ENCODE data around the gene CALHM4.
A peak's percentile ranks its signal among the peaks of the same experiment; 100 is the strongest.

Gene CALHM4

DNA sequence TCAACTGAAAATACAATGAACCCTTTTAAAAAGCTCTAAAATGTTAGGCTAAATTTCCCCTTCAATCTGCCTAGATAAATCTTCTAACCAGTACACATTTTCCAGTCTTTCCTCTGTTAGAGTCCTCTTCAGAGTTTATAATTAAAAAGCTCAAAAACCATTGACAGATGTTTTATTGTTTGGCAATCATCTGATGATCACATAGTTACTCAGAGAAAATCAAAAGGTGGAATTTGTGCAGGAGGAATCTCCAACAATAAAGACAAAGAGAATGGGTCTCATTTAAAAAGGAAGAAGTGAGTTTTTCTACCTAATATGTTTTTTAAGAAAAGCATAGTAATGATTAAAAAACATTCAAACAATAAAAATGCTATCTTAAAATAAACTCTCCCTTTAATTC is 11.1 kb upstream of the CALHM4 start:
- no peak for DNase-seq (ENCODE audit: low read depth)

DNA sequence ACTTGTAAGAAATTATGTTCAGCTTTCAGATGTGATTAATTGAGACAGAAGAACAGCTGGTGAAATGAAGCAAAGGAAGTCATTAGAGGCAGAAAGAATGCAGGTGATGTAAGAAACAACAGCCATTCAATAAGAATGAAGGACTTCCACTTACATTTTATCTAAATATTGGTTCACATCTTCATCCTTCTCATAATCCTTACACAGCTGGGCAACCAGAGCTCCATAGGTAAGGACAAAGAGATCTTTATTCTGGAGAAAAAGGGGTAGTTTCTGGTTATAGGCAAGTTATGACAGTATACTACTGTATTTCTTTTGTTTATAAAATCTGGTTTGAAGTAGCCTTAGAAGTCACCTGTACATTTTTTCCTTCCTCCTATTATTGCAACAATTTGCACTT is 10.4 kb upstream of the CALHM4 start:
- no peak for DNase-seq (ENCODE audit: low read depth)

DNA sequence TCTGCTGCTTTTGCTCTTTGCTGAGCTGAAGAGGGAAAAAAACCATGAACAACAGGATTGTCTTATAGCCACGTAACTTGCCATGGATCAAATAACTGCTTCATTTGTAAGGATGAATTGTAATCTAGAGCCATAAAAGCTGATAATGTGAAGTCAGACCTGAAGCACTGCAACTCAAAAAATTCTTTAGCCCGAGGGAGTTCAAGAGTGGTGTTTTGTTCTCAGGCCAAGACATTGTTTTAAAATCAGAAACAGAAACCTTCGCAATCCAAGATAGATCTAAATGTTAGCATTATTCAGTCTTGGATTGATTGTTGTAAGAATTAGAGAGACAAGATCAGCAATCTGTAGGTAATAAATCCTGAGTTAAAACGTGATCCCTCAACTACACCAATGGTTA is 7.9 kb upstream of the CALHM4 start, which contains the start of gene TRAPPC3L:
TRAPPC3L (minus strand) TSS at position 34 of the 400 bp plus-strand sequence. CDS start 170 bp downstream, outside the sequence.
- no peak for DNase-seq (ENCODE audit: low read depth)

DNA sequence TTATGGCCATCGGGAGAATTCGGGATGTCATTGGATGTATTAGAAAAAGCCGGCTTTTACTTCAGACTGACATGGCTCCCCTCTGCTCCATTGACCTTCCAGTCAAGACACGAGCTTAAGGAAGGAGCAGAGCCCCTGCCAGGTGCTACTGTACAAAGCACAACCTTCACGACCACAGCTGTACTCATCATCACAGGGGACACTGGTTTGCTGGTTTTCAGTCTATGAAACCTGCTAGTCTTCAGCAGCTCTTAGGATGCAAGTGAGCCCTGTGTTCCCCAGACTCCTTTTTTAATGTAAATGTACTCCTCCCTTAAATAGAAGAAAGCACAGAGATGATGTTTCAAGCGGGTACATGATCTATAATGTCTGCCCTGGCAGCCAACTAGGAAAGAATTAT is 6.2 kb upstream of the CALHM4 start:
- no peak for DNase-seq (ENCODE audit: low read depth)

DNA sequence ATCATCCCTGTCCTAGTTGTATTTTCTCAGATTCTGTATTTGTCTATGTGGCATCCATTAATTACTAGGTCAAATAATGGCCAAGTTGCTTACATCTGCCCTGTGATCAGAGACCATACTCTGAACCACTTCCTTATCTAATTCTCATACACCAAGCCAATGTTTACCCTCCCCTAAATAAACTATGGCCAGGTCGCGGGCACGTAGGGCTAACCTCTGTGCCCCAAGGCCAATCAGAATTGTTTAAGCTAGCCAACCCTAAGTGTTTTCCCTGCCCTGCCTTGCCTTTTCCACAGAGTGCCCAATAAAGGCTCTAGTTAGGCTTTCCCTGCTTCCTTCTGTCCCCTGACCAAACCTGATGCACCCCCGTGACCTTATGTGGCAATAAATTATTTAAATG is 2.8 kb upstream of the CALHM4 start:
- no peak for DNase-seq (ENCODE audit: low read depth)

DNA sequence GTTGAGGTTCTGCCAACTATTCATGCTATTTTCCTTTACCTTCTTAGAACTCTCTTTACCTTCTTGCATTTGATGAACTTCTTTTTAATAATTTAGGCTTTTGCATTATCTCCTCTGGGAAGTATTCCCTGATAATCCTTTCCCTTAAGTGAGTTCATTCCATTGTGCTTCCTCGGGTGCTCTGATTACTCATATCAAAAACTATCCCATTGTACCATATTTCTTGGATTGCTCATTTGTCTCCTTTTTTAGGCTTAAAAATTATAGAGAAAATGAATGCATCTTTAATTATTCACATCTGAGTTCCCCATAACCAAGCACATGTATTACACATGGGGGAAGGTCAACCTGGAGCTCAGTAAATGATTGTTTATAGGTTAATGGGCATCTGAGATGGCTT is 2.5 kb downstream of the CALHM4 start:
- DNase-seq (ENCODE audit: low read depth), result peak; percentile 86

DNA sequence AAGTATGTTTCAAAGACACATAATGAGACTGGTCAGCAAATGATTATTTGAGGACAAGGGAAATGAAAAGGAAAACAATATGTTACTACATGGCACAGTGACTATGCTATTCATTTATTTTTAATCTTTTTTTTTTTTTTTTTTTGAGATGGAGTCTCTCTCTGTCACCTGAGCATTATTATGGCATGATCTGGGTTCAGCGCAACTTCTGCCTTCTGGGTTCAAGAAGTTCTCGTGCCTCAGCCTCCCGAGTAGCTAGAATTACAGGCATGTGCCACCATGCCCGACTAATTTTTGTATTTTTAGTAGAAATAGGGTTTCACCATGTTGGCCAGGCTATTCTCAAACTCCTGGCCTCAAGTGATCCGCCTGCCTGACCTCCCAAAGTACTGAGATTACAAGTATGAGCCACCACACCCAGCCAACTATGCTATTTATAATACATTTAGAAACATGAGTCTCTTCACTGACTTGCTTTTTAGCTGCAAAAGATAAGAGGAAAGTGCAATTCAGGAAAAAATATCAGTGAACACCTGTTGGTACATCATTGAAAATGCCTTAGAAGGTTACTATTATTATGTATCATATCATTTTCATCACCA is 3.4 kb downstream of the CALHM4 start:
- no peak for DNase-seq (ENCODE audit: low read depth)

DNA sequence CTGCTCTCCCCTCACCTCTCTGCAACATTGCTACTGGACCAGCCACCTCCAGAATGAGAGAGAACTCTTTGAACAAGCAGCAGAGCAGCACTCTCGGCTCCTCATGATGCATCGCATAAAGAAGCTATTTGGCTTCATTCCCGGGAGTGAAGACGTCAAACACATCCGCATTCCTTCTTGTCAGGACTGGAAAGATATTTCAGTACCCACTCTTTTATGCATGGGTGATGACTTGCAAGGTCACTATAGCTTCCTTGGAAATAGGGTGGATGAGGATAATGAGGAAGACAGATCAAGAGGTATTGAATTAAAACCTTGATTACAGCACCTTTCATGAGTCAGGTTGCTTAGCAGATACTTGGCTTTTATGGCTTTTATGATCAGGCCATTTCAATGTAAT is 4.3 kb downstream of the CALHM4 start:
- DNase-seq (ENCODE audit: low read depth), result peak; percentile 94

DNA sequence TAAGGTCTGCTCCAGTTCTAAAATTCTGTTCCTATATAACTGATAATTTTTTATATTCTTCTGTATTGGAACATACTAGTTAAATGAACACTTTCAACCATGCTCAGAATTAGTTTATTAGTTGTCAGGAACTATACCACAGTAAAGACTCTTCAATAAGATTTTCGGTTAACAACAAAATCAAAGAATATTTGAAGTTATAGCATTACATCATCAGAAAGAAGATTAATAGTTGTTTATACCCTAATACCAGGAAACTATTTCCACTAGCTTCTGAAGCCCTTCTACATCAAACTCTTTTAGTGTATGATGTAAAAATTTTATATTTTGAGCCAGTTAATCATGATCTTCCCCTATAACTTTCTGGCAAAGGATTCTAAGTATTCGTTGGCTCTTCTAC is 6.6 kb downstream of the CALHM4 start:
- DNase-seq (ENCODE audit: low read depth), result no peak

DNA sequence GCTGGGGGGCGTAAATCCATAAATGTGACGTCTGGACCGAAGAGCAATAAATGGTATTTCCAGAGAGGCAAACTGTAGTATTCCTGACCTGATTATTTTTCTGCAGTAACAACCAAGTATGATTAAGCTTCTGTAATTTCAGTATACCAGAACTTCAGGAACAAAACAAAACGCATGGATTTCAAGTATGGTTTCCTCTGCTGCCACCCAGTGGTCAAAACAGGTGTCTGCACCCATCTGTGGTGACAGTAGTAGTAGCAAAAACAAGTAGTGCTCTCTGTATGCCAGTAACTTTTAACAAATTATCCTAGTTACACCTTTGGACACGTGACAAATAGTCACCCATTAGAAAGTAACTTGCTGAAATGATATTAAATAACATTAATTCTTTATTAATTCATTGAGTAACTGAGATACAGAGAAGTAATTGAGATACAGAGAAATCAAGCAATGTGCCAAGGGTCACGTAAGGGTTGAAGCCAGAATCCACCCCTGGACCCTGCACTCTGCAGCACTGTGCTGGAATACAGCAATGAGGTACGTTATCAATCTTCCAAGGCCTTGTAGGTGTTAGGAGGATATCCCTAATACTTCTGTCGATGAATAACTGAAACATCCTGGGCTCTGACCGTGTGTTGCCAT is 7.9 kb downstream of the CALHM4 start:
- DNase-seq (ENCODE audit: low read depth), result peak; percentile 67

DNA sequence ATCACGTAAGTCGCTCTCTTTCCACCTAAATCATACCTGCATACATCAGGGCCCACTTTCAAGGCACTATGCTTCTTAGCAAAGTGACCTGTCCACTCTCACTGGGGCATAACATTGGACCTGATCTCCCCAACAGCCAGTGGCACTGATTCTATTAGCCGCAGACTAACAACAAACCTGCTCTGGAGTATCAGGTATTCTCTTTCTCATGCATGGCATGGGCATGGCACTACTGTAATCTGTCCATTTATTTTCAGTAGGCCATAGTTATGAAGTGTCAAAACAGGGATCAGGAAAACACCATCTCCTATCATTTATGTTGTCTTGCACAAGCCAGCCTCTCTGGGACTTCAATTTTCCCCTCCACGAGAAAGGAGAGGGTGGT is 8.5 kb downstream of the CALHM4 start:
- DNase-seq (ENCODE audit: low read depth), result no peak

DNA sequence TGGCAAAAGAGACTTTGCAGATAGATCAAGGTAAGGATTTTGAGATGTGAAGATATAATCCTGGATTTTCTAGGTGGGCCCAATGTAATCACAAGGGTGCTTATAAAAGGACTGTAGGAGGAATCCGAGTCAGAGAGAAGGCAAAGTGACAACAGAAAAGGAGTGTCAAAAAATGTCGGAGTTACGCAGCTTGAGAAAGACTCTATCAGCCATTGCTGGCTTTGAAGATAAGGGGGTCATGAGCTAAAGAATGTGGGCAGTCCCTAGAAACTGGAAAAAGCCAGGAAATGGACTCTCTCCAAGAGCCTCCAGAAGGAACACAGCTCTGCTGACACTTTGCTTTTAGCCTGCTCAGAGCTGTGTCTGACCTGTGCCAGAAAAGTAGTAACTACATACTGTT is 9.1 kb downstream of the CALHM4 start:
- DNase-seq (ENCODE audit: low read depth), result no peak

DNA sequence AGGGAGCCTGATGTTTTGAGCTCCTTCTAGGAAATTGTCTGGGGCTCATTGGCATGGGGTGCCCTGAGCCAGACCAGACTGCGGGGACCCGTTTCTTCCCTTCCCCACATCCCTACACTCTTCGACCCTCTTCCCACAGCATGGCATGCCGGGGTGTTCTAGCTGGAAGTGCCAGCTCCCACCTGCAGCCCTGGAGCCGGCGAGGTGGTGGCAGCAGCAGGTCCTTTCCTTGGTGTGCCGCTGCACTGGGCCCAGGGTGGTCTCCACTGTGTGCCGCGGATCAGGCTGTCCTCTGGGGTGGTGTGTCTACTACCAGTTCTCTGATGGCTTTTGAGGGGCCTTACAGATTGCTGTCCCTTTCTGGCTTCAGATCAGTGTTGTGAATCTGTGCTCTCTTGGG is 10.3 kb downstream of the CALHM4 start:
- no peak for DNase-seq (ENCODE audit: low read depth)

DNA sequence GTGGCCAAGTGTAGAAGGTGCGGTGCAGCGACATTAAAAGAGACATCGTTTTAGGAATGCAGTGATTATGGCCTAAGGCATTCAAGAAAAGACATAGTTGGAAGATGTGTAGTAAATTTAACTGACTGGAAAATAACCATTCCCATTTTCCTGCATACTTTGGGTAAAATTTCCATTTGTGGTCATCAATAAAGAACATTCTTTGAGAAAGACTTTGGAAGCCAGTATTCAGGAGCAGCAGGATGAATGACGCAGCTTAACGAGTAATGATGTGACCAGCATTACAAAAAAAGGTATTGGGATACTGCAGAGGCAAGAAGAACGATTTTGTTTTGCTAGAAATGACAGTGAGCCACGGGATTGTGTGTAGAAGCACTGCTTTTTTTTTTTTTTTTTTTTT is 10.8 kb downstream of the CALHM4 start:
- DNase-seq (ENCODE audit: low read depth), result peak; percentile 56

DNA sequence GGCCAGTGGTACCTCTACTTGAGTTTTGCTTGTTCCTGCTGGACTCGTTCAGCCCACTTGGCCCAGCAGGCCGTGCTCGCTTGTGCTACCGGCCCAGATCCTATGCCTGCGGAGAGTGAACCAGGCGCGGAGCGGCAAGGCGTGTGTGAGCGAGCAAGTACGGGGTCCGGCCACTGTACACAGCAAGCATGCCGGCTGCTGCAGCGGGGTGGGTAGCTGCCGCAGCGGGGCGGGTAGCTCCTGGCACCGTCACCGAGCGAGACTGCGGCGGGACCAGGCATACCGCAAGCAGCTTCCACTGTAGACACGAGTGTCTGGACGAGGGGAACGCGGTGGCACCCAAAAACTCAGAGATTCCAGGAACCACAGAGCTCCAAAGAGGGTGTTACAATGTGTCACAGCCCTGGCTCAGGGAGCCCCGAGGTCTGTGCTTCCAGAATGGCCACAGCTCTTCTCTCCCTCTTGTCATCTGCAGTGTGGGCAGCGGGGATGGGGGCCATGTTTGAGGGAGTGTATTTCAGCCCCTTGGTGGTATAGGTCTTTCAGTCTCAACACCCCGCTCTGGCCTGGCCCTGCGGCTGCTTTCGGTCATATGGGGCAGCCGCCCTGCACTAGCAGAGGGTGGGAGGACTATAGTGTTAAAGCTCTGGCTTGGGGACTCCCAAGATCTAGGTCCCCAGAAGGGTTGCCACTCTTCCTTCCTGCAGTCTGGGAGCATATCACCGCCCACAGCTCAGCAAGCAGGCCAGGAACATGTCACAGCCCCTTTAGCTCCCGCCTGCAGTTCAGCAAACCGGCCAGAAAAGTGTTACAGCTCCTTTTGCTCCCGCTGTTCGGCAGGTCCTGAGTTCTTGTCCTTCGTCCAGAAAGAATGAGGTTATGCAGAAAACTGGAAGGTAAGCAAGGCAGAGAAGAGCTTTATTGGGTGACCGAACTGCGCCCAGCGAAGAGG is 11.6 kb downstream of the CALHM4 start:
- DNase-seq (ENCODE audit: low read depth), result no peak

DNA sequence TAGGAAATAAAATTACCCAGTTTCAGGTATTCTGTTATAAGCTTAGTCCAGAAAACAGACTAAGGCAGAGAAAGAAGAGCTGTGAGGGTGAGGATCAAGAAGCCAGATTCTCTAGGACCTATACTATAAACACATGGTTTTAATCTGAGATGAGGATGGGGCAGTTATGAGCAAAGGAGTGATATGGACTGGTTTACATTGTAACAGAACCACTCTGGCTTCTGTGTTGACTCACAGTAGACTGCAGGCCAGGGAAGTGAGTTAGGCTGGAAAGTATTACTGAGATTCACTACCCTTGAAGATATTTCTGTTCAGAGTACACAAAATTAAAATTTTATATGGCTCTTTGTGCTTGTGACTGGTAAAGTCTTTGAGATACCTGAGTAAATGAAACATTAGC is 14.6 kb downstream of the CALHM4 start:
- DNase-seq (ENCODE audit: low read depth), result no peak

DNA sequence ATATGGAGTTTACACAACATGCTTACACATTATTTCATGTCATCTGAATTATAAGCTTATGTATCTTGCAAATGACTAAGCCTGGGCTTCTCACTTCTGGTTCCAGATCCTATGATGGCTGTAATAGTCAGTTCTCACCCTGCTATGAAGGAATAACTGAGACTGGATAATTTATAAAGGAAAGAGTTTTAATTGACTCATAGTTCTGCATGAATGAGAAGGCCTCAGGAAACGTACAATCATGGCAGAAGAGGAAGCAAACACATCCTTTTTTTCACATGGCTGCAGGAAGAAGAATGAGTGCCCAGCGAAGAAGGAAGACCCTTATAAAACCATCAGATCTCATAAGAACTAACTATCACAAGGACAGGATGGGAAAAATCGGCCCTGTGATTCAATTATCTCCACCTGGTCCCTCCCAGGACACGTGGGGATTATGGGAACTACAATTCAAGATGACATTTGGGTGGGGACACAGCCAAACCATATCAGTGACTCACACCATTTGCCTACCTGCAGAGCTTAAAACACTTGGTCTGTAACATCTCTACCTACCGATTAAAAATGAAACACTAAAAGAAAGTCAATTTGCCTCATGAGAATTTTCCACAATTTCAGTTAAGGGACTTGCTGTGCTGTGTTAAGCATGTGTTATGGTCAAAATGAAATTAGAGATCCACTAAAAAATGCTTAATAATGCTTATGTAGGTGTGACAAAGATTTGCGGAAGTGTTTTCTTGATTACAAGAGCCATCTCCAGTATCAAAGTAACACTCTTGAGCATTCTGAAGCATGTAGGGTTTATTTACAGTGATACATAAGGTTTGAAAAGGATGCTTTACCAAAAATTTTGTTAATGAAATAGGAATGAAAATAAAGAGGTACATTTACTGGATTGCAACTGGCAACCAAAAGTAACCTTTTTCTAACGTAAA is 15.5 kb downstream of the CALHM4 start:
- DNase-seq (ENCODE audit: low read depth), result no peak

DNA sequence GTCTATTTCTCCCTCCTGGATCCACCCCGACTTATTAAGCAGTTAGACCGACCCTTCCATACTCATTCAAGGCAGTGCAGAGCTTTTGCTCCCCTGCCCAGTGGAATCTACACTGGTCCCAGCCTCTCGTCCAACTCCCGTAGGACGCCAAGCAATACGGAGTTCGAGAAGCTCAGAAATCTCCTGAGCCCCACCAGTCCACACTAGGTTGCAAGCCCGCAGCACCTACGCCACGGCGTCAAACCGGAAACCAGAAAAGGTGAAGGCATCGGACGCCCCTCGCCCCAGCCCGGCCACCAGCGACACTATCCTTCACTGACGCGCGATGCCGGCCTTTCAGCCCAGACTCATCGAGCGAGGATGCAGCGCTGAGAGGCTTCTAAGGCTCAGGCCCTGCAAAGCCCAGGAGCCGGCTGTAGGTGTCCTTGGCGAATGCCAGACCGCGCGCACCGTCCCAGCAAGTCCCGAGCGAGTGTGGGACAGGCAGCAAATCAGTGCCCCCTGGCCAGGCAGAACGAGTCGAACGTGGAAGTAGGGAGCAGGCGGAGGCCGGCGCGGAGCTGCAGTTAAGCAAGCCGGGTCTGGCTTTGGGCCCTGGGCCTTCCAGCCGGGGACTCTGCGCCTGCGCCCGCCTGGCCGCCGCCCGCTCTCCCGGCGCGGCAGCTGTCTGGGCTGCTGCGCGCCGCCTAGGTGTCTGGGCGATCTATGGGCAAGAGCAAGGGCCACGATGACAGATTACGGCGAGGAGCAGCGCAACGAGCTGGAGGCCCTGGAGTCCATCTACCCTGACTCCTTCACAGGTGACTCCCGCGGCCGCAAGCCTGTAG is 17.5 kb downstream of the CALHM4 start, which contains the start of gene RWDD1:
RWDD1 (plus strand) TSS at position 649 of the 827 bp plus-strand sequence; CDS start at position 728, 79 bp downstream.
- peak; percentile 95 for DNase-seq (ENCODE audit: low read depth)

DNA sequence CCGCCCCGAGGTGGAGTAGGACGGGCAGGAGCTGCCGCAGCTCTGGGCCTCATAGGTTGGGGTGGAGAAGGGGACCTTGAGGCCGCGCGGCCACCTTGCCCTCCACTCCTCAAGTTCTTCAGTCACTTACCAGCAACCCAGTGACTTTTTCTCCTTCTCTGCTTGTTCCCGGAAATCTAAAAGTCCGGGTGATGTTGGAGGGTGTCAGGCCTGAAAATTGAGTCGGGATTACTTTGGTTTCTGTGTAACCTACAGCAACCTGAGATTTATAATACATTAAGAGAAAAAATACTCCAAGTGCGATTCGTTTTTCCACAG is 18.1 kb downstream of the CALHM4 start:
- no peak for DNase-seq (ENCODE audit: low read depth)

DNA sequence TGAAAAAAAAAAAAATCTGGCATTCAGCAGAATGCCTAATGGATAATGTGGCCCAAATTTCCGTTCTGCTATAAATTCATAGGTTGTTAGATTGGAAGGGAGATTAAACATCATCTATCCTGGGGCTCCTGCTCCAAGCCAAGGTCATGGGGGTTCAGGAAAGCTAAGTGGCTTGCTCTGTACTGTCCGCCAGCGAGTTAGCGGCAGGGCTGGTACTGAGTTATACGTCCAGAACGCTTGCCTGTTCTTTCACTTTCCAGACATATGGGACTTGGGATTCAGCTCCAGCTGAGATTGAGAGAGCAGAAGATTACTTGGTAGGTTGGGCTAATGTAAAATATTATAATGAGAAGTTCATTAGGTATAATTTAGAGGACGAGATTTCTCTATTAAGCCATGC is 18.6 kb downstream of the CALHM4 start:
- DNase-seq (ENCODE audit: low read depth), result no peak

DNA sequence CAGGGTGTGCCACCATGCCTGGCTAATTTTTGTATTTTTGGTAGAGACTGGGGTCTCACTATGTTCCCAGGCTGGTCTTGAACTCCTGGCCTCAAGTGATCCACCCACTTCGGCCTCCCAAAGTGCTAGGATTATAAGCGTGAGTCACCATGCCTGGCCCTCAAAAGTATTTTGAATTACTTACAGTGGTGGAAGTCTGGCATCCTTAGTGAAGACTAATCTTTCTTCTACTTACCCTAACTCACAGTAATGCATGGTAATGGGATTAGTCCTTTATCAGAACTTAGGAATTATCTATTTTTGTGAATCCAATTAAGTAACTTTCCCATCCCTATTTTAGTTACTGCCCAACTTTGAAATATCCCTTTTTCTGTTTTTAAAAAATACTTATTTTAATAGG is 21.7 kb downstream of the CALHM4 start:
- no peak for DNase-seq (ENCODE audit: low read depth)
